Measurements from ENCODE around the gene GRIK4. TPM values are rescaled to one million over a fixed set of nuclear protein-coding genes. Genes with fewer than 3 reads are reported as not detected.

GRIK4 gene
- polyA plus RNA-seq, 1 donor from 2014 or later = 3.4 TPM

DNA sequence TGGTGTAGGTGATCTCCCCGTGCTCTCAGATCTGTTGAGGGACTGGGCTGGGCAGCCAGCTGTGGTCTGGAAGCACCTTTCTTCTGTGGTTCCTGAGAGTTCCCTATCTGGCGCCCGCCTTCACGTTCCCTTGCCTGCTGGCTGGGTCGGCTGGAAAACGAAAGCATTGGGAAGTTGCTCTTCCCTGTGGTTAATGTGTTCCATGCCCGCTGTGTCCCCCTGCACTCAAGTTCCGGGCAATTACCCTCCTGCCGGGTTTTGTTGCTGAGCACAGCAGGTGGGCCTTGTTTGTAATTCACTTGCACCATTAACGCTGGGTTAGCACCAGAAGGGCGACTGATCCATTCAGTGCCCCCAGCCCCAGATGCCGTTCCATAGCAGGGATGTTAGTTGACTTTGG, 134.1 kb downstream of the GRIK4 start:
- Histone ChIP-seq H3K36me3 (ENCODE audit: insufficient read depth, low read length) (no peaks in the 10 kb centered on the region), H3F3A (ENCODE audit: insufficient read depth, low read length, poor library complexity, severe bottlenecking) (no peaks in the 10 kb centered on the region), H3K27ac (ENCODE audit: low read length) (no peak overlapping the region), H3K27me3 (ENCODE audit: insufficient read depth, low read depth, low read length) (no peaks in the 10 kb centered on the region), H3K9ac (ENCODE audit: low read length) (no peak overlapping the region), H4K20me1 (ENCODE audit: insufficient read depth) (no peaks in the 10 kb centered on the region), H3K4me3 (ENCODE audit: low read length) (peak overlapping the region; percentile 45), H3K9me2 (ENCODE audit: insufficient read depth, low read length) (no peaks in the 10 kb centered on the region), H3K9me3 (ENCODE audit: low read length) (no peaks in the 10 kb centered on the region), H2AFZ (ENCODE audit: low read depth, low read length) (no peak overlapping the region), H3K79me2 (replicated peaks; ENCODE audit: insufficient read depth, low read length) (no peaks in the 10 kb centered on the region), H3K4me2 (ENCODE audit: low read length) (no peak overlapping the region)
- peak; percentile 48 for TF ChIP-seq EP300 (conservative IDR thresholded peaks at IDR 0.05; ENCODE audit: poor library complexity, severe bottlenecking)
- TF ChIP-seq, protein P1, sequence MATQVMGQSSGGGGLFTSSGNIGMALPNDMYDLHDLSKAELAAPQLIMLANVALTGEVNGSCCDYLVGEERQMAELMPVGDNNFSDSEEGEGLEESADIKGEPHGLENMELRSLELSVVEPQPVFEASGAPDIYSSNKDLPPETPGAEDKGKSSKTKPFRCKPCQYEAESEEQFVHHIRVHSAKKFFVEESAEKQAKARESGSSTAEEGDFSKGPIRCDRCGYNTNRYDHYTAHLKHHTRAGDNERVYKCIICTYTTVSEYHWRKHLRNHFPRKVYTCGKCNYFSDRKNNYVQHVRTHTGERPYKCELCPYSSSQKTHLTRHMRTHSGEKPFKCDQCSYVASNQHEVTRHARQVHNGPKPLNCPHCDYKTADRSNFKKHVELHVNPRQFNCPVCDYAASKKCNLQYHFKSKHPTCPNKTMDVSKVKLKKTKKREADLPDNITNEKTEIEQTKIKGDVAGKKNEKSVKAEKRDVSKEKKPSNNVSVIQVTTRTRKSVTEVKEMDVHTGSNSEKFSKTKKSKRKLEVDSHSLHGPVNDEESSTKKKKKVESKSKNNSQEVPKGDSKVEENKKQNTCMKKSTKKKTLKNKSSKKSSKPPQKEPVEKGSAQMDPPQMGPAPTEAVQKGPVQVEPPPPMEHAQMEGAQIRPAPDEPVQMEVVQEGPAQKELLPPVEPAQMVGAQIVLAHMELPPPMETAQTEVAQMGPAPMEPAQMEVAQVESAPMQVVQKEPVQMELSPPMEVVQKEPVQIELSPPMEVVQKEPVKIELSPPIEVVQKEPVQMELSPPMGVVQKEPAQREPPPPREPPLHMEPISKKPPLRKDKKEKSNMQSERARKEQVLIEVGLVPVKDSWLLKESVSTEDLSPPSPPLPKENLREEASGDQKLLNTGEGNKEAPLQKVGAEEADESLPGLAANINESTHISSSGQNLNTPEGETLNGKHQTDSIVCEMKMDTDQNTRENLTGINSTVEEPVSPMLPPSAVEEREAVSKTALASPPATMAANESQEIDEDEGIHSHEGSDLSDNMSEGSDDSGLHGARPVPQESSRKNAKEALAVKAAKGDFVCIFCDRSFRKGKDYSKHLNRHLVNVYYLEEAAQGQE (IDR thresholded peaks at IDR 0.05; ENCODE audit: borderline replicate concordance) = peak; percentile 91
- TF ChIP-seq TAF1 (IDR thresholded peaks at IDR 0.05; ENCODE audit: low read depth) = no peak
- peak; percentile 76 for TF ChIP-seq POLR2AphosphoS5 (IDR thresholded peaks at IDR 0.05)
- TF ChIP-seq, protein P2, sequence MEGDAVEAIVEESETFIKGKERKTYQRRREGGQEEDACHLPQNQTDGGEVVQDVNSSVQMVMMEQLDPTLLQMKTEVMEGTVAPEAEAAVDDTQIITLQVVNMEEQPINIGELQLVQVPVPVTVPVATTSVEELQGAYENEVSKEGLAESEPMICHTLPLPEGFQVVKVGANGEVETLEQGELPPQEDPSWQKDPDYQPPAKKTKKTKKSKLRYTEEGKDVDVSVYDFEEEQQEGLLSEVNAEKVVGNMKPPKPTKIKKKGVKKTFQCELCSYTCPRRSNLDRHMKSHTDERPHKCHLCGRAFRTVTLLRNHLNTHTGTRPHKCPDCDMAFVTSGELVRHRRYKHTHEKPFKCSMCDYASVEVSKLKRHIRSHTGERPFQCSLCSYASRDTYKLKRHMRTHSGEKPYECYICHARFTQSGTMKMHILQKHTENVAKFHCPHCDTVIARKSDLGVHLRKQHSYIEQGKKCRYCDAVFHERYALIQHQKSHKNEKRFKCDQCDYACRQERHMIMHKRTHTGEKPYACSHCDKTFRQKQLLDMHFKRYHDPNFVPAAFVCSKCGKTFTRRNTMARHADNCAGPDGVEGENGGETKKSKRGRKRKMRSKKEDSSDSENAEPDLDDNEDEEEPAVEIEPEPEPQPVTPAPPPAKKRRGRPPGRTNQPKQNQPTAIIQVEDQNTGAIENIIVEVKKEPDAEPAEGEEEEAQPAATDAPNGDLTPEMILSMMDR (IDR thresholded peaks at IDR 0.05; ENCODE audit: poor library complexity, severe bottlenecking) = no peak
- no peak for TF ChIP-seq SMC3 (conservative IDR thresholded peaks at IDR 0.05; ENCODE audit: poor library complexity)

DNA sequence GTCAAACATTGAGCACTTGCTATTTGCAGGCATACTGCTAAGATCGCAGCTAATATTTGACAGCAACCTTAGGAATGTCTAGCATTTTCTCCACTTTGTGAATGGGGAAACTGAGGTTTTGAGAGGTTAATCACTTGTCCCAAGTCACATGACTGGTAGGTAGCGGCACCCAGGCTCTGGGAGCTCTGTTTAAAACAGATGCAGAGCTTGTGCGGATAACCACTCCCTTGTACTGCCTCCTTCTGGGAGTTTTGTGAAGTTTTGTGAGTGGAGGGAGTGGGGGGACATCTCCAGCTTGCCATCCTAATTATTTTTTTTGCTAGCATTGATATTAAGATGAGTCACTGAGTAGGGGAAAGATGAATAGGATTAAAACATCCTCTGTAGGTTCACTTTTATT, 134.7 kb downstream of the GRIK4 start:
- Histone ChIP-seq H3K4me3 (ENCODE audit: low read length) (peak overlapping the region; percentile 45), H3K27me3 (ENCODE audit: insufficient read depth, low read depth, low read length) (no peaks in the 10 kb centered on the region), H3F3A (ENCODE audit: insufficient read depth, low read length, poor library complexity, severe bottlenecking) (no peaks in the 10 kb centered on the region), H3K9me3 (ENCODE audit: low read length) (no peaks in the 10 kb centered on the region), H3K79me2 (replicated peaks; ENCODE audit: insufficient read depth, low read length) (no peaks in the 10 kb centered on the region), H3K27ac (ENCODE audit: low read length) (no peak overlapping the region), H4K20me1 (ENCODE audit: insufficient read depth) (no peaks in the 10 kb centered on the region), H3K9ac (ENCODE audit: low read length) (no peak overlapping the region), H3K36me3 (ENCODE audit: insufficient read depth, low read length) (no peaks in the 10 kb centered on the region), H3K4me2 (ENCODE audit: low read length) (no peak overlapping the region), H2AFZ (ENCODE audit: low read depth, low read length) (no peak overlapping the region), H3K9me2 (ENCODE audit: insufficient read depth, low read length) (no peaks in the 10 kb centered on the region)
- TF ChIP-seq, protein P2 (IDR thresholded peaks at IDR 0.05; ENCODE audit: poor library complexity, severe bottlenecking) = peak; percentile 50
- TF ChIP-seq EZH2 (IDR thresholded peaks at IDR 0.05; ENCODE audit: borderline replicate concordance, insufficient read depth, low read length, poor library complexity, severe bottlenecking) = no peak

Measured in neural cell (in vitro differentiated cells).